Measurements from ENCODE around the gene OPN1LW.
"Not testable (repeated sequence)": the region's sequence is repeated elsewhere in the genome, so short reads cannot be mapped to it uniquely, and the experiment has no call there.

DNA sequence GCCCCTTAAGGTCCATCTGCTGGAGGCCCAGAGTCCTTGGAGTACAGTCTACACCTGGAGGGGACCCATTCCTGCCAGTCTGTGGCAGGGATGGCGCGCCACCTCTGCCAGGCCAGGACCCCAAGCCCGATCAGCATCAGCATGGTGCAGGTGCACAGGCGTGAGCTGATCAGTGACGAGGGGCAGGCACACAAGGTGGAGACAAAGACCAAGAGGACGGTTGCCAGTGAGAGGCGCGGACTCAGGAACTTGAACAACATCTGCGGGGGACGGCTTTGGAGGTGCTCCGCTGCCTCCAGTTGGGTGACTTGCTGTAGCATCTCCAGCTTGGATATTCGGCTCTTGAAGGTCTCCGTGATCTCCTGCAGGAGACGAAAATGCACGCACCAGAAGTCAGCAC is 52.4 kb downstream of the OPN1LW start:
- TF ChIP-seq EZH2 (IDR thresholded peaks at IDR 0.05; ENCODE audit: borderline replicate concordance, insufficient read depth, low read depth, low read length, poor library complexity, severe bottlenecking), result not testable (repeated sequence)
- TF ChIP-seq, protein P1, sequence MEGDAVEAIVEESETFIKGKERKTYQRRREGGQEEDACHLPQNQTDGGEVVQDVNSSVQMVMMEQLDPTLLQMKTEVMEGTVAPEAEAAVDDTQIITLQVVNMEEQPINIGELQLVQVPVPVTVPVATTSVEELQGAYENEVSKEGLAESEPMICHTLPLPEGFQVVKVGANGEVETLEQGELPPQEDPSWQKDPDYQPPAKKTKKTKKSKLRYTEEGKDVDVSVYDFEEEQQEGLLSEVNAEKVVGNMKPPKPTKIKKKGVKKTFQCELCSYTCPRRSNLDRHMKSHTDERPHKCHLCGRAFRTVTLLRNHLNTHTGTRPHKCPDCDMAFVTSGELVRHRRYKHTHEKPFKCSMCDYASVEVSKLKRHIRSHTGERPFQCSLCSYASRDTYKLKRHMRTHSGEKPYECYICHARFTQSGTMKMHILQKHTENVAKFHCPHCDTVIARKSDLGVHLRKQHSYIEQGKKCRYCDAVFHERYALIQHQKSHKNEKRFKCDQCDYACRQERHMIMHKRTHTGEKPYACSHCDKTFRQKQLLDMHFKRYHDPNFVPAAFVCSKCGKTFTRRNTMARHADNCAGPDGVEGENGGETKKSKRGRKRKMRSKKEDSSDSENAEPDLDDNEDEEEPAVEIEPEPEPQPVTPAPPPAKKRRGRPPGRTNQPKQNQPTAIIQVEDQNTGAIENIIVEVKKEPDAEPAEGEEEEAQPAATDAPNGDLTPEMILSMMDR (IDR thresholded peaks at IDR 0.05), result not testable (repeated sequence)

Measured in B cell (primary cell).